Effector CD8-positive, alpha-beta T cell (primary cell): ENCODE measurements around the gene CRYGN.
A peak's percentile ranks its signal among the peaks of the same experiment; 100 is the strongest.

Experiments
- DNase-seq: peaks from one replicate; lab custom pipeline; 2025; lab: John Stamatoyannopoulos, UW

Gene CRYGN

GRCh38 chr7:151459726-151460473 lies 20.0 kb upstream of the CRYGN start:
- DNase-seq, result no peak

- DNase-seq, result no peak
Observed at GRCh38 chr7:151457534-151457933, 17.6 kb upstream of the CRYGN start.

- DNase-seq, result no peak
Observed at GRCh38 chr7:151456782-151457181, 16.8 kb upstream of the CRYGN start.

GRCh38 chr7:151456276-151456675 lies 16.3 kb upstream of the CRYGN start:
- no peak for DNase-seq

- DNase-seq, result no peak
Observed at GRCh38 chr7:151455690-151456089, 15.7 kb upstream of the CRYGN start.

- DNase-seq, result no peak
Observed at GRCh38 chr7:151454932-151455530, 15.1 kb upstream of the CRYGN start.

GRCh38 chr7:151454305-151454704 lies 14.4 kb upstream of the CRYGN start:
- DNase-seq, result no peak

GRCh38 chr7:151453326-151453791 lies 13.4 kb upstream of the CRYGN start:
- DNase-seq, result no peak

GRCh38 chr7:151452680-151453325 lies 12.9 kb upstream of the CRYGN start:
- no peak for DNase-seq

- DNase-seq, result no peak
Observed at GRCh38 chr7:151451626-151452571, 12.0 kb upstream of the CRYGN start.

GRCh38 chr7:151451156-151451555 lies 11.2 kb upstream of the CRYGN start:
- no peak for DNase-seq

- no peak for DNase-seq
Observed at GRCh38 chr7:151449990-151450389, 10.0 kb upstream of the CRYGN start.

GRCh38 chr7:151448261-151449252 lies 8.6 kb upstream of the CRYGN start:
- DNase-seq, result peak; percentile 62

- DNase-seq, result no peak
Observed at GRCh38 chr7:151447901-151448260, 7.9 kb upstream of the CRYGN start.

GRCh38 chr7:151447312-151447711 lies 7.4 kb upstream of the CRYGN start:
- no peak for DNase-seq

GRCh38 chr7:151446412-151446811 lies 6.5 kb upstream of the CRYGN start:
- DNase-seq, result no peak

GRCh38 chr7:151444632-151445031 lies 4.7 kb upstream of the CRYGN start:
- DNase-seq, result no peak

- DNase-seq, result no peak
Observed at GRCh38 chr7:151442776-151443496, 3.0 kb upstream of the CRYGN start.

GRCh38 chr7:151440799-151441445 lies 981 bp upstream of the CRYGN start:
- no peak for DNase-seq
